A549 (cell line): ENCODE measurements around the gene MAML3.

Experiments
- CTCF ChIP-seq: fragments of >200 bp; sonication (Bioruptor Twin); formaldehyde crosslinking; IDR thresholded peaks from 3 replicates; pipeline ENCODE4 v1.5.1; 2016
- POLR2A ChIP-seq: IDR thresholded peaks from 2 replicates; pipeline ENCODE4 v1.6.1; 2012; ENCODE audit warnings: mild to moderate bottlenecking, low read length
- RCOR1 ChIP-seq: fragments of 150-350 bp; IDR thresholded peaks from 2 replicates; pipeline ENCODE4 v1.6.1; 2014; ENCODE audit warnings: antibody characterized with exemption, low read length, low read depth
- ZFP36 ChIP-seq: fragments of 450-650 bp; IDR thresholded peaks from 2 replicates; pipeline ENCODE4 v1.6.1; 2014; ENCODE audit warnings: borderline replicate concordance; ENCODE audit not compliant: partially characterized antibody

DNA sequence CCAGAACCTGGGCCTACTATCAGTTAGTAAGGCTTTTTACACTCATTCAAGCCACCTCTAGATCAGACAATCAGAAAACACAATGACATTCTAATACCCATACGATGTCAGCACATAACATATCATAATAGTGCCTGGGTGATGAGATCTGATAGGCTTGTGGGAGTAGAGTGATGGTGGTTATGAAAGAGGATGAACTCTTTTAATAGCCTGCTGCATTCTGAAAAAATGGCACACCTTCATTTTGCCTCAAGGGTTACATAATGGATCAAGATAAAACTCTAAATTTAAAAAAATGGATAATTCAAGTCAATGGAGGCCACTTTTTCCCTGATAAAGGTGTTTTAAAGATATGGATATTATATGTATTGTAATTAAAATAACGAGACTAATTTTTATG lies 215.6 kb downstream of the MAML3 start:
- TF ChIP-seq CTCF (no peak), POLR2A (no peak), RCOR1 (no peak), ZFP36 (no peak)
